Measurements from ENCODE around the gene DHRS2.

DNA sequence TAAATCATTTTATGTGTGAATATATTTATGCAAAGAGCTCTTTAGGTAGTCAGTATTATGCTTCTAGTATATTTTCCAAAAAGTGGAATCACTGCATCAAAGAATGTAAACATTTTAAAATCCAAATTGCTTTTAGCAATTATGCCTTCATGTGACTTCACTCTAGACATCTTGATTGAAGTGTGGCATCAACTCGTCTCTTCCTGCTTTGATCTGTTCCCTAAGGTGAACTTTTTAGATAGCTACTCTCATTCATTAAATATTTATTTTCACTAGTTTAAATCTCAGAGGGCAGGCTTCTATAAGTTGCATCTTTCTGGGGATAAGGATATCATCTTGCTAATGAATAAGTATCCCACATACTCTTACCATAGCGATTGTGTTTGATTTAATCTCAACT lies 39.2 kb downstream of the DHRS2 start:
- TF ChIP-seq, protein P1, sequence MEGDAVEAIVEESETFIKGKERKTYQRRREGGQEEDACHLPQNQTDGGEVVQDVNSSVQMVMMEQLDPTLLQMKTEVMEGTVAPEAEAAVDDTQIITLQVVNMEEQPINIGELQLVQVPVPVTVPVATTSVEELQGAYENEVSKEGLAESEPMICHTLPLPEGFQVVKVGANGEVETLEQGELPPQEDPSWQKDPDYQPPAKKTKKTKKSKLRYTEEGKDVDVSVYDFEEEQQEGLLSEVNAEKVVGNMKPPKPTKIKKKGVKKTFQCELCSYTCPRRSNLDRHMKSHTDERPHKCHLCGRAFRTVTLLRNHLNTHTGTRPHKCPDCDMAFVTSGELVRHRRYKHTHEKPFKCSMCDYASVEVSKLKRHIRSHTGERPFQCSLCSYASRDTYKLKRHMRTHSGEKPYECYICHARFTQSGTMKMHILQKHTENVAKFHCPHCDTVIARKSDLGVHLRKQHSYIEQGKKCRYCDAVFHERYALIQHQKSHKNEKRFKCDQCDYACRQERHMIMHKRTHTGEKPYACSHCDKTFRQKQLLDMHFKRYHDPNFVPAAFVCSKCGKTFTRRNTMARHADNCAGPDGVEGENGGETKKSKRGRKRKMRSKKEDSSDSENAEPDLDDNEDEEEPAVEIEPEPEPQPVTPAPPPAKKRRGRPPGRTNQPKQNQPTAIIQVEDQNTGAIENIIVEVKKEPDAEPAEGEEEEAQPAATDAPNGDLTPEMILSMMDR (conservative IDR thresholded peaks at IDR 0.05; ENCODE audit: low read depth, low read length): no peak
- TF ChIP-seq EZH2 (IDR thresholded peaks at IDR 0.05; ENCODE audit: borderline replicate concordance, low read depth, low read length, poor library complexity, severe bottlenecking): no peak

Data from A673 (cell line).